HEK293 (cell line): ENCODE data around the gene NUMA1.

Experiments
- CTCF ChIA-PET: fragments of 350-600 bp; formaldehyde crosslinking; extraction: SDS; loops from one replicate; lab custom pipeline; 2021; ENCODE audit warnings: antibody characterized with exemption; lab: Yijun Ruan, JAX
- POLR2A ChIA-PET: fragments of 300-600 bp; formaldehyde crosslinking; extraction: SDS; loops from one replicate; lab custom pipeline; 2020; ENCODE audit warnings: antibody characterized with exemption, inconsistent platforms; lab: Yijun Ruan, JAX
- H3K27ac ChIP-seq: fragments of 200-500 bp; sonication (Bioruptor generic); 2 replicates; pipeline ENCODE4 v1.5.1; 2014; ENCODE audit warnings: low read depth, low read length, control low read depth, inconsistent platforms; ENCODE audit errors: extremely low read depth
- H3K36me3 ChIP-seq, 2 experiments: fragments of 200-500 bp in 1 of 2; sonication (Bioruptor generic) in 1 of 2; 1 replicate in 1 of 2; 2 replicates in 1 of 2; pipeline ENCODE4 v1.5.1; 2014 to 2017; ENCODE audit warnings: inconsistent platforms in 2 of 2, low read length in 2 of 2; ENCODE audit not compliant: control insufficient read depth in 2 of 2, insufficient read depth in 1 of 2
- H3K4me1 ChIP-seq: fragments of 200-500 bp; sonication (Bioruptor generic); 2 replicates; pipeline ENCODE4 v1.5.1; 2014; ENCODE audit warnings: mild to moderate bottlenecking, low read length, inconsistent platforms; ENCODE audit not compliant: control insufficient read depth, insufficient read depth
- H3K4me3 ChIP-seq: 2 replicates; pipeline ENCODE4 v1.5.1; 2011; ENCODE audit warnings: low read depth, mild to moderate bottlenecking, control low read depth, low read length, moderate library complexity
- H3K9me3 ChIP-seq: fragments of 200-500 bp; sonication (Bioruptor generic); 2 replicates; pipeline ENCODE4 v1.5.1; 2014; ENCODE audit warnings: low read depth, low read length, inconsistent platforms; ENCODE audit not compliant: control insufficient read depth, insufficient read depth
- HOXA7 ChIP-seq: sonication (generic); formaldehyde crosslinking; IDR thresholded peaks from 2 replicates; pipeline ENCODE4 v1.8.1; 2022; ENCODE audit warnings: missing genetic modification reagents, borderline replicate concordance
- ZBTB20 ChIP-seq: fragments of 450-650 bp; formaldehyde crosslinking; IDR thresholded peaks from 2 replicates; pipeline ENCODE4 v1.5.1; 2016; ENCODE audit warnings: missing biosample characterization, missing genetic modification characterization
- ZNF174 ChIP-seq: fragments of 450-650 bp; formaldehyde crosslinking; IDR thresholded peaks from 2 replicates; pipeline ENCODE4 v1.5.0; 2017; ENCODE audit warnings: missing biosample characterization, mild to moderate bottlenecking, missing genetic modification characterization
- ZNF423 ChIP-seq: fragments of 450-650 bp; formaldehyde crosslinking; IDR thresholded peaks from 2 replicates; pipeline ENCODE4 v1.5.1; 2016; ENCODE audit warnings: missing biosample characterization, missing genetic modification characterization
- ZNF510 ChIP-seq: fragments of 450-650 bp; formaldehyde crosslinking; IDR thresholded peaks from 2 replicates; pipeline ENCODE4 v1.5.1; 2018; ENCODE audit warnings: mild to moderate bottlenecking, missing genetic modification characterization, missing biosample characterization; ENCODE audit not compliant: insufficient replicate concordance
- ZNF670 ChIP-seq: fragments of 450-650 bp; formaldehyde crosslinking; IDR thresholded peaks from 2 replicates; pipeline ENCODE4 v1.5.1; 2016; ENCODE audit warnings: missing biosample characterization, missing genetic modification characterization, low read depth
- ZNF776 ChIP-seq: fragments of 450-650 bp; formaldehyde crosslinking; IDR thresholded peaks from 2 replicates; pipeline ENCODE4 v1.5.0; 2017; ENCODE audit warnings: missing biosample characterization, missing genetic modification characterization, borderline replicate concordance
- TF ChIP-seq, protein P1 (sequence below): fragments of 450-650 bp; formaldehyde crosslinking; conservative IDR thresholded peaks from 2 replicates; pipeline ENCODE4 v1.5.1; 2016; ENCODE audit warnings: low read depth, missing biosample characterization, missing genetic modification characterization
- TF ChIP-seq, protein P2 (sequence below): fragments of 450-650 bp; formaldehyde crosslinking; IDR thresholded peaks from 2 replicates; pipeline ENCODE4 v1.5.1; 2016; ENCODE audit warnings: missing biosample characterization, missing genetic modification characterization
- TF ChIP-seq, protein P3 (sequence below): fragments of 450-650 bp; formaldehyde crosslinking; IDR thresholded peaks from 2 replicates; pipeline ENCODE4 v1.5.1; 2016; ENCODE audit warnings: missing biosample characterization, missing genetic modification characterization, borderline replicate concordance

The NUMA1 gene

DNA sequence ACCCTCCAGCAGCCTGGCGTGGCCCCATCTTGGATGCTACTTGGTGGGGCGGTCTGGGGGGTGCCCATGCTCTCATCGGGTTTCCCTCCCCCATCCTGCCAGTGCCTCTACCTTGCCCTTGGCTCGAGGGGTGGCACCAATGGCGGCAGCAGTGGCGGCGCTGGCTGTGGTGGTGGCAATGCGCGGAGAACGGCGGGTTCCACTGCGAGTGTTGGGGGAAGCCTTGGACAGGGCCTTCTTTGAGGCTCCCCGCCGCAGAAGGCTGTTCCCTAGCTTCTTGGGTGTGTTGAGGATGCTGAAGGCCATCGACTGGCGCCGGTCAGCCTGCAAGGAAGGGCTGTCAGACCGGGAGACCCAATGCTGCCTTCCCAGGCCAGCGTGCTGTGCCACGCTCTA is 76.6 kb downstream of the NUMA1 start:
- no peak overlapping the region for H3K4me3 ChIP-seq
- peaks cover 0 to 91% of the 10 kb centered on the region in 2 experiments; a peak in 1 of 3 replicates for H3K36me3 ChIP-seq
- CTCF ChIA-PET, result interaction anchor here (2.8 kb wide), 1 partner anchor 26 kb away, joined by 10 read pairs; no protein-coding TSS in a partner anchor
- no peak for TF ChIP-seq HOXA7 (CRISPR knock-in tag)
- no peak for TF ChIP-seq ZNF776 (tag by site-specific recombination)
- TF ChIP-seq, protein P1, sequence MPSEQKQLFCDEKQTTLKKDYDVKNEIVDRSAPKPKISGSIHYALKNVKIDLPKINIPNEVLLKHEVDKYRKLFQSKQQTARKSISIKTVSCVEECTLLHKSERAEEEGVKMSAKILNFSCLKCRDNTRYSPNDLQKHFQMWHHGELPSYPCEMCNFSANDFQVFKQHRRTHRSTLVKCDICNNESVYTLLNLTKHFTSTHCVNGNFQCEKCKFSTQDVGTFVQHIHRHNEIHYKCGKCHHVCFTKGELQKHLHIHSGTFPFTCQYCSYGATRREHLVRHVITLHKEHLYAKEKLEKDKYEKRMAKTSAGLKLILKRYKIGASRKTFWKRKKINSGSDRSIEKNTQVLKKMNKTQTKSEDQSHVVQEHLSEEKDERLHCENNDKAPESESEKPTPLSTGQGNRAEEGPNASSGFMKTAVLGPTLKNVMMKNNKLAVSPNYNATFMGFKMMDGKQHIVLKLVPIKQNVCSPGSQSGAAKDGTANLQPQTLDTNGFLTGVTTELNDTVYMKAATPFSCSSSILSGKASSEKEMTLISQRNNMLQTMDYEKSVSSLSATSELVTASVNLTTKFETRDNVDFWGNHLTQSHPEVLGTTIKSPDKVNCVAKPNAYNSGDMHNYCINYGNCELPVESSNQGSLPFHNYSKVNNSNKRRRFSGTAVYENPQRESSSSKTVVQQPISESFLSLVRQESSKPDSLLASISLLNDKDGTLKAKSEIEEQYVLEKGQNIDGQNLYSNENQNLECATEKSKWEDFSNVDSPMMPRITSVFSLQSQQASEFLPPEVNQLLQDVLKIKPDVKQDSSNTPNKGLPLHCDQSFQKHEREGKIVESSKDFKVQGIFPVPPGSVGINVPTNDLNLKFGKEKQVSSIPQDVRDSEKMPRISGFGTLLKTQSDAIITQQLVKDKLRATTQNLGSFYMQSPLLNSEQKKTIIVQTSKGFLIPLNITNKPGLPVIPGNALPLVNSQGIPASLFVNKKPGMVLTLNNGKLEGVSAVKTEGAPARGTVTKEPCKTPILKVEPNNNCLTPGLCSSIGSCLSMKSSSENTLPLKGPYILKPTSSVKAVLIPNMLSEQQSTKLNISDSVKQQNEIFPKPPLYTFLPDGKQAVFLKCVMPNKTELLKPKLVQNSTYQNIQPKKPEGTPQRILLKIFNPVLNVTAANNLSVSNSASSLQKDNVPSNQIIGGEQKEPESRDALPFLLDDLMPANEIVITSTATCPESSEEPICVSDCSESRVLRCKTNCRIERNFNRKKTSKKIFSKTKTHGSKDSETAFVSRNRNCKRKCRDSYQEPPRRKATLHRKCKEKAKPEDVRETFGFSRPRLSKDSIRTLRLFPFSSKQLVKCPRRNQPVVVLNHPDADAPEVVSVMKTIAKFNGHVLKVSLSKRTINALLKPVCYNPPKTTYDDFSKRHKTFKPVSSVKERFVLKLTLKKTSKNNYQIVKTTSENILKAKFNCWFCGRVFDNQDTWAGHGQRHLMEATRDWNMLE (tag by site-specific recombination), result no peak
- no peak for TF ChIP-seq ZNF510
- TF ChIP-seq ZNF423 (tag by site-specific recombination), result no peak
- TF ChIP-seq, protein P2, sequence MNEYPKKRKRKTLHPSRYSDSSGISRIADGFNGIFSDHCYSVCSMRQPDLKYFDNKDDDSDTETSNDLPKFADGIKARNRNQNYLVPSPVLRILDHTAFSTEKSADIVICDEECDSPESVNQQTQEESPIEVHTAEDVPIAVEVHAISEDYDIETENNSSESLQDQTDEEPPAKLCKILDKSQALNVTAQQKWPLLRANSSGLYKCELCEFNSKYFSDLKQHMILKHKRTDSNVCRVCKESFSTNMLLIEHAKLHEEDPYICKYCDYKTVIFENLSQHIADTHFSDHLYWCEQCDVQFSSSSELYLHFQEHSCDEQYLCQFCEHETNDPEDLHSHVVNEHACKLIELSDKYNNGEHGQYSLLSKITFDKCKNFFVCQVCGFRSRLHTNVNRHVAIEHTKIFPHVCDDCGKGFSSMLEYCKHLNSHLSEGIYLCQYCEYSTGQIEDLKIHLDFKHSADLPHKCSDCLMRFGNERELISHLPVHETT (tag by site-specific recombination), result no peak
- no peak for TF ChIP-seq ZBTB20
- no peak for TF ChIP-seq ZNF670 (tag by site-specific recombination)
- TF ChIP-seq ZNF174 (tag by site-specific recombination), result no peak
- TF ChIP-seq, protein P3, sequence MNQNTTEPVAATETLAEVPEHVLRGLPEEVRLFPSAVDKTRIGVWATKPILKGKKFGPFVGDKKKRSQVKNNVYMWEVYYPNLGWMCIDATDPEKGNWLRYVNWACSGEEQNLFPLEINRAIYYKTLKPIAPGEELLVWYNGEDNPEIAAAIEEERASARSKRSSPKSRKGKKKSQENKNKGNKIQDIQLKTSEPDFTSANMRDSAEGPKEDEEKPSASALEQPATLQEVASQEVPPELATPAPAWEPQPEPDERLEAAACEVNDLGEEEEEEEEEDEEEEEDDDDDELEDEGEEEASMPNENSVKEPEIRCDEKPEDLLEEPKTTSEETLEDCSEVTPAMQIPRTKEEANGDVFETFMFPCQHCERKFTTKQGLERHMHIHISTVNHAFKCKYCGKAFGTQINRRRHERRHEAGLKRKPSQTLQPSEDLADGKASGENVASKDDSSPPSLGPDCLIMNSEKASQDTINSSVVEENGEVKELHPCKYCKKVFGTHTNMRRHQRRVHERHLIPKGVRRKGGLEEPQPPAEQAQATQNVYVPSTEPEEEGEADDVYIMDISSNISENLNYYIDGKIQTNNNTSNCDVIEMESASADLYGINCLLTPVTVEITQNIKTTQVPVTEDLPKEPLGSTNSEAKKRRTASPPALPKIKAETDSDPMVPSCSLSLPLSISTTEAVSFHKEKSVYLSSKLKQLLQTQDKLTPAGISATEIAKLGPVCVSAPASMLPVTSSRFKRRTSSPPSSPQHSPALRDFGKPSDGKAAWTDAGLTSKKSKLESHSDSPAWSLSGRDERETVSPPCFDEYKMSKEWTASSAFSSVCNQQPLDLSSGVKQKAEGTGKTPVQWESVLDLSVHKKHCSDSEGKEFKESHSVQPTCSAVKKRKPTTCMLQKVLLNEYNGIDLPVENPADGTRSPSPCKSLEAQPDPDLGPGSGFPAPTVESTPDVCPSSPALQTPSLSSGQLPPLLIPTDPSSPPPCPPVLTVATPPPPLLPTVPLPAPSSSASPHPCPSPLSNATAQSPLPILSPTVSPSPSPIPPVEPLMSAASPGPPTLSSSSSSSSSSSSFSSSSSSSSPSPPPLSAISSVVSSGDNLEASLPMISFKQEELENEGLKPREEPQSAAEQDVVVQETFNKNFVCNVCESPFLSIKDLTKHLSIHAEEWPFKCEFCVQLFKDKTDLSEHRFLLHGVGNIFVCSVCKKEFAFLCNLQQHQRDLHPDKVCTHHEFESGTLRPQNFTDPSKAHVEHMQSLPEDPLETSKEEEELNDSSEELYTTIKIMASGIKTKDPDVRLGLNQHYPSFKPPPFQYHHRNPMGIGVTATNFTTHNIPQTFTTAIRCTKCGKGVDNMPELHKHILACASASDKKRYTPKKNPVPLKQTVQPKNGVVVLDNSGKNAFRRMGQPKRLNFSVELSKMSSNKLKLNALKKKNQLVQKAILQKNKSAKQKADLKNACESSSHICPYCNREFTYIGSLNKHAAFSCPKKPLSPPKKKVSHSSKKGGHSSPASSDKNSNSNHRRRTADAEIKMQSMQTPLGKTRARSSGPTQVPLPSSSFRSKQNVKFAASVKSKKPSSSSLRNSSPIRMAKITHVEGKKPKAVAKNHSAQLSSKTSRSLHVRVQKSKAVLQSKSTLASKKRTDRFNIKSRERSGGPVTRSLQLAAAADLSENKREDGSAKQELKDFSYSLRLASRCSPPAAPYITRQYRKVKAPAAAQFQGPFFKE (tag by site-specific recombination), result no peak
- POLR2A ChIA-PET, result no interaction called here
- no peaks in the 10 kb centered on the region for H3K4me1 ChIP-seq
- no peaks in the 10 kb centered on the region for H3K9me3 ChIP-seq
- H3K27ac ChIP-seq, result no peak overlapping the region
